GM12891 (cell line): ENCODE measurements around the gene FAM131B.

Source experiments
- POLR2A ChIP-seq: IDR thresholded peaks from 2 replicates; pipeline ENCODE4 v1.6.1; 2011; ENCODE audit warnings: low read depth, low read length, control low read depth
- POLR2AphosphoS5 ChIP-seq: IDR thresholded peaks from 2 replicates; pipeline ENCODE4 v1.6.1; 2011; ENCODE audit warnings: low read depth, low read length, control low read depth
- POU2F2 ChIP-seq: IDR thresholded peaks from 2 replicates; pipeline ENCODE4 v1.6.1; 2011; ENCODE audit warnings: low read depth, mild to moderate bottlenecking, control low read depth, low read length, moderate library complexity
- TAF1 ChIP-seq: IDR thresholded peaks from 2 replicates; pipeline ENCODE4 v1.6.1; 2011; ENCODE audit warnings: low read depth, low read length, control low read depth

- TF ChIP-seq TAF1 = no peak
- no peak for TF ChIP-seq POU2F2
- TF ChIP-seq POLR2AphosphoS5 = no peak
- TF ChIP-seq POLR2A = no peak
These were observed 38.8 kb upstream of the FAM131B start for GRCh38 chr7:143401265-143401664.
